GM21423 (cell line): ENCODE data around the gene LGALS8.
"Not testable (repeated sequence)": the region's sequence is repeated elsewhere in the genome, so short reads cannot be mapped to it uniquely, and the experiment has no call there.

Experiments
- ATAC-seq: cut with Tn5 transposase; IDR thresholded peaks from one replicate; pipeline ENCODE4 v1.9.1; 2021; ENCODE audit warnings: mild to moderate bottlenecking, moderate library complexity; ENCODE audit not compliant: unreplicated experiment

The LGALS8 gene

DNA sequence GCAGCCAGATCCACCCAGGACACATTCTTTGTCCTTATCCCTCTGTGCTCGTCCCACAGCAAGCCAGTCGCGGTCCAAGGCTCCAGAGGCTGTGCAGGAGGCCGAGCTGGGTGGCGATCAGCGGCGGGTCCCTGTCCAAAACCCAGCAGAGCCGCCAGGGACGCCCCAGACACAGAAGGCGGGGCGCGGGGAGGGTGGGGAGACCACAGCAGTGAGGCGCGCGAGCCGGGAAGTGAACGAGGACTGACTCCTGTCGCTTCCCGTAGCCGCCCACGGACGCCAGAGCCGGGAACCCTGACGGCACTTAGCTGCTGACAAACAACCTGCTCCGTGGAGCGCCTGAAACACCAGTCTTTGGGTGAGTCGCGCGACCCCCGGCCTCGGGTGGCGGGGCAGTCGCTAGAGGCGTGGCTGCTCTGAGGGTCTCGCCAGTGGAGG is at the start of gene LGALS8:
LGALS8 (plus strand) TSS at position 279 of the 438 bp plus-strand sequence. CDS start 2,089 bp downstream, outside the sequence.
- ATAC-seq, result peak; percentile 65

DNA sequence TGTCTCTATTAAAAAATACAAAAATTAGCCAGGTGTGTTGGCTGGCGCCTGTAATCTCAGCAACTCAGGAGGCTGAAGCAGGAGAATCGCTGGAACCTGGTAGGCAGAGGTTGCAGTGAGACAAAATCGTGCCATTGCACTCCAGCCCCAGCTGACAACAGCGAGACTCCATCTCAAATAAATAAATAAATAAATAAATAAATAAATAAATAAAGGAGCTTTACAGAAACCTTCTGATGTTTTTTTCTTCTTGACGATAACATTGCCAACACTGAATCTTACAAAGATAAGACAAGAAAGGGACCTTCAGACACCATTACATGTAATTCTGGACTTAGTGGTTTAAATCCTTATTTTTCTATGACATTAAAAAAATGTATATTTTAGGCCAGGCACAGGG is 47.8 kb upstream of the LGALS8 start:
- ATAC-seq, result no peak

DNA sequence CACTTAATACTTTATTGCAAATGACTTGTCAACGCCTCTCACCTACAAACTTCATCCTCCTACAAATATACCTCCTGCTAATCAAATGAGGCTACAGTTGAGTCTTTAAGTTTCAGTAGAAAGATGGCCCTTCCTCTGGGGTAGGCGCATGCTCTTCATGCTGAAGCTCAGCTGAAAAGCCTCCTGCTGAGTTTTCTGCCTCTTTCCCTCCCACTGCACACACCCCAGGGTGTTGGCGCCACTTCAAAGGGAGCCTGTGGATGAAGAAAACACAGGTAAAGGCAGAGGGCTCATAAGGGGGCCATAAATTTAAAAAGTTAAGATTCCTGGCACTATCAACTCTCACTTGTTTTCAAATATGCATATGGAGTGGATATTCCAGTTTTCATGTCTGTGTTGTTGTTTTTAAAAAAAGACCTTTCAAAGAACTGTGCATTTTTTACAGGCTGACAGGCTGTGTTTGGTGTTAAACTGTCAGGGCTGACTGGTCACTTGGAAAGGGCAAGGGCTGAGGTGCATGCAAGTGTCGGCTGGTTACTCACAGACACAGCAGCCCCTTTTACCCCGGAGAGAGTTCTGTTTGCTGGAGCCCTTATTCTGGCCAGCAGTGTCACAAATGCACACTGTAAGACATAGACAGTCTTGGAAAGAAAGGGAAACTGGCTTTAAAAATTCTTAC is 42.9 kb upstream of the LGALS8 start:
- no peak for ATAC-seq

GRCh38 chr1:236484310-236484971 is 39.3 kb upstream of the LGALS8 start:
- ATAC-seq, result no peak

GRCh38 chr1:236486356-236487002 is 37.3 kb upstream of the LGALS8 start:
- no peak for ATAC-seq

GRCh38 chr1:236489161-236489560 is 34.6 kb upstream of the LGALS8 start:
- ATAC-seq, result not testable (repeated sequence)

GRCh38 chr1:236489710-236490377 is 33.9 kb upstream of the LGALS8 start:
- no peak for ATAC-seq

DNA sequence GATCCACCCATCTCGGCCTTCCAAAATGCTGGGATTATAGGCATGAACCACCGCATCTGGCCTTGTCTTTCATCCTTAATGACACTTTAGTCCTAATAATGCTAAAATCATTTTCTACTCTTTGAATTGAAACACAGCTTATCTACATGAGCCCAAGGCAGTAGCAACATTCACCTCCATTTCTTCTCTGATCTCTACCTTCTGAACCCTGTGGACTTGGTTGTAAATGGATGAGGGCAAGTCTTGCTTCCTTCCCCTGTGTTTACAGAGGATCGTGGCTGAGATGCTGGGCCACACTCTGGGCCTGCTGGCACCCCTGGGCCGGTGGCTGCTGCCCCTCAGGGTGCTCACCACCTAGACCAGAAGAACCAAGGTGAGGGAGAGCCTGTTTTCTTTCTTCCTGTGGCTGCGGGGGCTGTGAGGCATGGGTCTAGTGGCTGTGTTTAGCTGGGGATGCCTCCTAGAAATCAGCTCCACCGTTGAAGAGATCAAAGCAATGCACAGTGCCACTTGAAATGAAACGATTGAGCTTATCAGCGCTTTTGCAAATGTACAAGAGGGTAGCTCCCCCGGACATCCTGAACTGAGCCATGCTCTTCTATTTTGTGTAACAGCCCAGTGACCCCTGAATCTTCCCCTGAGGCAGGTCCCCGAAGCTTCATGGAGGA is 32.2 kb upstream of the LGALS8 start:
- no peak for ATAC-seq

- ATAC-seq, result no peak
These were observed 31.4 kb upstream of the LGALS8 start for GRCh38 chr1:236492378-236492777.

GRCh38 chr1:236494082-236494481 is 29.7 kb upstream of the LGALS8 start:
- no peak for ATAC-seq

- no peak for ATAC-seq
These were observed 29.0 kb upstream of the LGALS8 start for GRCh38 chr1:236494586-236495466.

DNA sequence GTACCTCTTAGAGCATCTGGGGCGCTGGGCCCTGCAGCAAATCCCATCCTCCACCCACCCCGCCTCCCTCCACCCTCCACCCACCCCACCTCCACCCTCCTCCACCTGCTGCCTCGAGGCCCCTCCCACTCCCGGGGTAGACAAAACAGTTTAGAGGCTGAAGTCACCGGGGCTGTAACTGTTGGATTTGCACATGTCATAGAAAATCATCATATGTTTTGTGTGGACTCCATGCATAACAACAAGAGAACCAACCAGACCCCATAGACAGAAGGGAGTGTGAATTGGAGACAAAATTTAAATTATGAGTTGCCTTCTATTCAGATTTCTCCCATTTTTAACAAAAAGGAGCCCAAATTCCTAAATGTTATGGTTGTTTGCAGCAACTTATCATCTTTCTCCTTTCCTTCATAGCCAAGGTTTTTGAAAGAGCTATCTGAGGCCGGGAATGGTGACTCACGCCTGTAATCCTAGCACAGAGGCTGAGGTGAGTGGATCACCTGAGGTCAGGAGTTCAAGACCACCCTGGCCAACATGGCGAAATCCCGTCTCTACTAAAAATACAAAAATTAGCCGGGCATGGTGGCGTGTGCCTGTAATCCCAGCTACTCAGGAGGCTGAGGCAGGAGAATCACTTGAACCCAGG is 28.2 kb upstream of the LGALS8 start:
- no peak for ATAC-seq

DNA sequence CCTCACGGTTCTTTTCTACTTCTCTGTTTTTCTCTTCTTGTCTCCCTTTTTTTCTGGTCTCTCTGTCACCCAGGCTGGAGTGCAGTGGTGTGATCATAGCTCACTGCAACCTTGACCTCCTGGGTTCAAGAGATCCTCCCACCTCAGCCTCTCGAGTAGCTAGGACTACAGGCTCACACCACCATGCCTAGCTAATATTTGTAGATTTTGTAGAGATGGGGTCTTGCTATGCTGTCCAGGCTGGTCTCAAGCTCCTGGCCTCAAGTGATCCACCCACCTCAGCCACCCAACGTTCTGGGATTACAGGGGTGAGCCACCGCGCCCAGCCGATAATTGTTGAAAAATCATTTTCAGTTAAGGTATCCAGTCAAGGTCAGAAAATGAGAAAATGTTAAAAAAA is 25.9 kb upstream of the LGALS8 start:
- no peak for ATAC-seq

GRCh38 chr1:236501093-236501492 is 22.7 kb upstream of the LGALS8 start:
- ATAC-seq, result no peak

DNA sequence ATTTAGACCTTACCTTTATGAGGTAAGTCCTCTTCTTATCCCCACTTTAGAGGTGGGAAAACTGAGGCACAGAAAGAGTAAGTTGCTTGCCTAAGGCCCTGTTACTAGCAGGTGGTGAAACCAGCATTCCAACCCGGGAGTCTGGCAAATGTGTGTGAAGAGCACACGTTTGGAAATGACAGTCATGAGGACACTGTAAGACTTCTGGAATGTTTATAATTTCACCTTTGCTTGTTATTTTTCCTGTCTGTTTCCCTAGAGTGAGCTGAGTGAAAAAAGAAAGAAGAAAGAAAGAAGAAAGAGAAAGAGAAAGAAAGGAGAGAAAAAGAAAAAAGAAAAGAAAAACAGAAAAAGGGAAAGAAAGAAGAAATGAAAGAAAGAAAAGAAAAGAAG is 21.2 kb upstream of the LGALS8 start:
- no peak for ATAC-seq

DNA sequence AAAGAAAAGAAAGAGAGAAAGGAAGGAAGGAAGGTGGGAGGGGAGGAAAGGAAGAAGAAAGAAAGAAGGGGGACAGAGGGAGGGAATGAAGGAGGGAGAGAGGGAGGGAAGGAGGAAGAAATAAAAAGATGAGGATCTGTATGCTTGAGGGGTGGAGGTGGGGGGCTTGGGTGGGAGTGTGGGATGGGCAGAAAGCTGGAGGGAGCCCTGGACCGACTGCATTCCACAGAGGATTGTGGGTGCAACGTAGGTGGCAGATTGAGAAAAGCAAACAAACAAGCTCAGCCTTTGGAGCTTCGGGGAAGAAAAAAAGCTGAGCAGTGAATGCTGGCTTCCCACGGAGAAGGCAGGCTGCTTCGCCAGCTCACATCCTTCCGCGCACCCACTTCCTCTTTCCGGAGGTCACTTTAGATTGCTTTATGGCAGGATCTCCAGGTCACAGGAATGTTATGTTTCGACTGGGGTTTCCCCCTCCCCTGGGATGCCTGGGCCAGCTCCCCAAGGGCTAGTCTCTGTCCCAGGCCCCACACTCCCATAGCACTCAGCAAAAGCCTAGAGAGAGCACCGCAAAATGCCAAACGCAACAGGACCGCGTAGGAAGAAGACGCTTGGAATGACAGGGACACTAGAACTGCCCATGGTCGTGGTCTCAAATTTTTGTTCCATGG is 20.7 kb upstream of the LGALS8 start:
- no peak for ATAC-seq

- not testable (repeated sequence) for ATAC-seq
These were observed 19.4 kb upstream of the LGALS8 start for GRCh38 chr1:236504338-236504737.

DNA sequence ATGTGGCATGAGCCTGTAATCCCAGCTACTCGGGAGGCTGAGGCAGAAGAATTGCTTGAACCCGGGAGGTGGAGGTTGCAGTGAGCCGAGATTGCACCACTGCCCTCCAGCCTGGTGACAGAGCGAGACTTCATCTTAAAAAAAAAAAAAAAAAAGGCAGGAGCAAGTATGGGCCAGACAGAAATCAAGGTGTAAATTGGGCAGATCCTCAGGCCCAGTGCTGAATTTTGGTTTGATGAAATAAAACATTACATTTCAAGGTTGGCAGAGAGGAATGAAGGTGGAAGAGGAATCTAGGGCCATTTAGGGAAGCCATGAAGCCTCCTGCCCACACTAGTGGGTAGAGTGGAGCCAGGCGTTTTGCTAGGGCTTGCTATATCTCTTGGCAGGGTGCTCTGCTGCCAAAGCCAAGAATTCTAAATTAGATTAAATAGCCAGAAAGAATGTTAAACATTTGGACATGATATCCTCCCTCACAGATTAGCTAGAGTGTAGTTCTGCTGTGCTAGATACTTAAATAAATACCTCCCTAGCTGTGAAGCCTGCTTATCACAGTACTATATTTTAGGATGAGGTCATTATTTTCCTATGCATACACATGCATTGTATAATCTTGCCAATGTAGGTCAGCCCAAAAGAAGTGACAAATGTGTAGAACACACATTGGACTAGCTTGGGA is 16.6 kb upstream of the LGALS8 start:
- ATAC-seq, result no peak
